K562 (cell line): Measurements from ENCODE around the gene RXRA. TPM values are rescaled to one million over a fixed set of nuclear protein-coding genes. Genes with fewer than 3 reads are reported as not detected.

Experiments
- ATAC-seq: fragments of 200-7000 bp; cut with Tn5 transposase; 3 replicates; pipeline ENCODE4 v1.9.1; 2020; ENCODE audit warnings: moderate library complexity
- BruUV-seq: library from RNA; stranded (reverse); fragments of 400-500 nt; replicated peaks from 2 replicates; lab custom pipeline; 2021; lab: Mats Ljungman, UMichigan
- CTCF ChIA-PET: fragments of 300-600 bp; formaldehyde crosslinking; extraction: SDS; loops from one replicate; lab custom pipeline; 2021; ENCODE audit warnings: low intra/inter-chr PET ratio; lab: Yijun Ruan, JAX
- POLR2A ChIA-PET: fragments of 300-600, 350-650 bp; sonication (Branson Sonifier 250); formaldehyde crosslinking; extraction: SDS; loops from one replicate; lab custom pipeline; 2021; ENCODE audit warnings: antibody characterized with exemption, inconsistent platforms; lab: Yijun Ruan, JAX
- DNase-seq, 4 experiments: peaks; one replicate each; pipeline versions ENCODE4 v3.0.0 to v3.0.0-alpha.2; 2011 to 2018; ENCODE audit warnings: low spot score in 3 of 4, mixed read lengths in 3 of 4; ENCODE audit errors: extremely low read depth in 1 of 4
- FAIRE-seq: peaks from 2 replicates; lab custom pipeline; 2011; peaks lifted over from hg19 to GRCh38; lab: Jason Lieb, UNC
- H2AFZ ChIP-seq: 2 replicates; pipeline ENCODE4 v1.6.0; 2011; ENCODE audit warnings: low read depth, low read length, control low read depth, inconsistent platforms
- H3K27ac ChIP-seq: fragments of 200-600 bp; 3 replicates; pipeline ENCODE4 v1.8.0; 2011; ENCODE audit warnings: low read depth, mild to moderate bottlenecking, control low read depth, inconsistent platforms, low read length, moderate library complexity, mixed read lengths; ENCODE audit errors: extremely low read depth
- H3K27me3 ChIP-seq, 2 experiments: fragments of 300-600 bp in 1 of 2; 2 replicates in 1 of 2; 3 replicates in 1 of 2; pipeline versions ENCODE4 v1.6.0 to v1.8.0; 2011; ENCODE audit warnings: inconsistent platforms in 2 of 2, low read length in 2 of 2, mild to moderate bottlenecking in 1 of 2, mixed read lengths in 1 of 2, moderate library complexity in 1 of 2; ENCODE audit not compliant: control insufficient read depth in 2 of 2, insufficient read depth in 2 of 2
- H3K36me3 ChIP-seq: fragments of 300-600 bp; 3 replicates; pipeline ENCODE4 v1.8.0; 2011; ENCODE audit warnings: mild to moderate bottlenecking, low read length, inconsistent platforms; ENCODE audit not compliant: control insufficient read depth, insufficient read depth
- H3K4me1 ChIP-seq, 2 experiments: fragments of 200-600 bp in 1 of 2; replicated peaks in 1 of 2; 2 replicates in 1 of 2; 3 replicates in 1 of 2; pipeline versions ENCODE4 v1.5.1 to v1.8.0; 2011; ENCODE audit warnings: inconsistent platforms in 2 of 2, low read length in 2 of 2, mild to moderate bottlenecking in 1 of 2, mixed read lengths in 1 of 2, moderate library complexity in 1 of 2; ENCODE audit not compliant: control insufficient read depth in 2 of 2, insufficient read depth in 2 of 2
- H3K4me2 ChIP-seq: 2 replicates; pipeline ENCODE4 v1.6.1; 2011; ENCODE audit warnings: low read length, control low read depth, inconsistent platforms, mixed read lengths; ENCODE audit not compliant: insufficient read depth
- H3K4me3 ChIP-seq: fragments of 200-600 bp; sonication (generic), shearing (Covaris generic); 2 replicates; pipeline ENCODE4 v1.5.1; 2016; ENCODE audit warnings: control low read depth, inconsistent platforms
- H3K79me2 ChIP-seq: fragments of 200-600 bp; 3 replicates; pipeline ENCODE4 v1.8.0; 2011; ENCODE audit warnings: low read length, inconsistent platforms; ENCODE audit not compliant: control insufficient read depth, insufficient read depth
- H3K9ac ChIP-seq, 2 experiments: 2 replicates each; pipeline versions ENCODE4 v1.6.0 to v1.6.1; 2011; ENCODE audit warnings: low read depth in 2 of 2, low read length in 2 of 2, control low read depth in 1 of 2, inconsistent platforms in 1 of 2, mild to moderate bottlenecking in 1 of 2, mixed read lengths in 1 of 2; ENCODE audit not compliant: insufficient read depth in 1 of 2
- H3K9me1 ChIP-seq: one replicate; pipeline ENCODE4 v1.6.0; 2011; ENCODE audit warnings: inconsistent platforms, mild to moderate bottlenecking, low read length, moderate library complexity; ENCODE audit not compliant: control insufficient read depth, insufficient read depth
- H3K9me3 ChIP-seq: replicated peaks from 2 replicates; pipeline ENCODE4 v1.5.1; 2011; ENCODE audit warnings: low read depth, low read length, inconsistent platforms; ENCODE audit not compliant: control insufficient read depth, insufficient read depth
- H4K20me1 ChIP-seq: replicated peaks from 2 replicates; pipeline ENCODE4 v1.6.1; 2011; ENCODE audit warnings: low read length, inconsistent platforms, mixed read lengths; ENCODE audit not compliant: control insufficient read depth, insufficient read depth
- BCOR ChIP-seq: fragments of 450-650 bp; IDR thresholded peaks from 2 replicates; pipeline ENCODE4 v1.6.1; 2016
- KHSRP ChIP-seq: fragments of 450-650 bp; IDR thresholded peaks from 2 replicates; pipeline ENCODE4 v1.6.1; 2017
- MCM7 ChIP-seq, 2 experiments: fragments of 450-650 bp; IDR thresholded peaks; 2 replicates each; pipeline ENCODE4 v1.6.1; 2016 to 2018
- PRDM10 ChIP-seq: fragments of 450-650 bp; IDR thresholded peaks from 2 replicates; pipeline ENCODE4 v1.6.1; 2018; ENCODE audit not compliant: partially characterized antibody
- RFX5 ChIP-seq: IDR thresholded peaks from 2 replicates; pipeline ENCODE4 v1.6.1; 2011; ENCODE audit warnings: low read depth, mild to moderate bottlenecking, improper control_type of control experiment, low read length
- USF1 ChIP-seq: sonication (generic); formaldehyde crosslinking; IDR thresholded peaks from 2 replicates; pipeline ENCODE4 v1.9.0; 2022; ENCODE audit warnings: mild to moderate bottlenecking, missing genetic modification reagents
- YY1 ChIP-seq, 3 experiments: IDR thresholded peaks; 2 replicates each; pipeline ENCODE4 v1.6.1; 2011; ENCODE audit warnings: low read length in 2 of 3, mild to moderate bottlenecking in 2 of 3, moderate library complexity in 2 of 3, borderline replicate concordance in 1 of 3, control low read depth in 1 of 3, low read depth in 1 of 3; ENCODE audit not compliant: insufficient read depth in 3 of 3, insufficient replicate concordance in 2 of 3, control insufficient read depth in 1 of 3, insufficient read length in 1 of 3; ENCODE audit errors: extremely low read depth in 1 of 3
- ZNF318 ChIP-seq, 2 experiments: fragments of 450-650 bp; IDR thresholded peaks; 2 replicates each; pipeline ENCODE4 v1.6.1; 2016; ENCODE audit warnings: mild to moderate bottlenecking in 2 of 2, borderline replicate concordance in 1 of 2, low read depth in 1 of 2, moderate library complexity in 1 of 2
- ZNF778 ChIP-seq: fragments of 450-650 bp; formaldehyde crosslinking; IDR thresholded peaks from 2 replicates; pipeline ENCODE4 v1.4.0; 2020; ENCODE audit warnings: mild to moderate bottlenecking, moderate library complexity
- WGBS: fragments of 100-300 bp; shearing (Covaris generic); methylation state at CpG from one replicate; pipeline ENCODE4 v1.1.6; 2016; ENCODE audit warnings: low coverage, mixed read lengths; ENCODE audit not compliant: insufficient coverage; ENCODE audit errors: missing lambda C conversion rate; 5-methylcytosine and 5-hydroxymethylcytosine counted together
- in situ Hi-C: fragments of 300-500 bp; cut with MboI; formaldehyde crosslinking; loops from 4 replicates; pipeline ENCODE4 v1.15.0; 2018; ENCODE audit warnings: inconsistent platforms, mixed read lengths
- intact Hi-C: fragments of 100-400 bp; cut with micrococcal nuclease; formaldehyde crosslinking; loops from 2 replicates; pipeline ENCODE4 v1.14.2; 2022
- polyA plus RNA-seq, 8 experiments: library from polyadenylated mRNA; depleted of rRNA in 4 of 8; stranded (reverse) in 5 of 8; unstranded in 3 of 8; fragments of >200 nt; fragmentation: Nextera tagmentation in 2 of 8; fragmentation: Illumina TruSeq in 1 of 8; extraction: Ambion mirVana in 2 of 8; extraction: Trizol in 1 of 8; gene quantifications; 2 replicates each; pipeline versions ENCODE4 v1.2.1 to v1.2.3, GENCODE V29; 2011 to 2014; ENCODE audit warnings: inconsistent platforms in 1 of 8, missing spikeins in 1 of 8
- total RNA-seq, 7 experiments: library from RNA; depleted of rRNA in 6 of 7; stranded (reverse); fragments of >200 nt in 6 of 7; fragmentation: Illumina TruSeq in 2 of 7; extraction: Trizol in 2 of 7; gene quantifications; 2 replicates each; pipeline versions ENCODE4 v1.2.1 to v1.2.3, GENCODE V29; 2011 to 2021; ENCODE audit warnings: low replicate concordance in 1 of 7

RXRA gene
- total and polyA plus RNA-seq, 9 of the 15 experiments (the other 6 are each of a cell fraction or from before 2014, with no cell fraction given): 0.35 to 23.6 (median 4.6) TPM

GRCh38 chr9:134361426-134361825 lies 35.2 kb downstream of the RXRA start:
- CTCF ChIA-PET: no interaction called here
- TF ChIP-seq YY1 (IDR thresholded peaks at IDR 0.05; ENCODE audit: borderline replicate concordance in 1 of 3, control insufficient read depth in 1 of 3, extremely low read depth in 1 of 3, insufficient read depth in 3 of 3, insufficient read length in 1 of 3, insufficient replicate concordance in 2 of 3, low read depth in 1 of 3, low read length in 2 of 3) (no peak), ZNF778 (no peak), BCOR (no peak), ZNF318 (IDR thresholded peaks at IDR 0.05; ENCODE audit: borderline replicate concordance in 1 of 2, low read depth in 1 of 2) (no peak), MCM7 (IDR thresholded peaks at IDR 0.05) (no peak), KHSRP (no peak), RFX5 (no peak), USF1 (CRISPR knock-in tag) (no peak), PRDM10 (no peak)

More at GRCh38 chr9:134361426-134361825, 35.2 kb downstream of the RXRA start:
- intact Hi-C loops: no loop called here
- Histone ChIP-seq H3K27ac (no peak overlapping the region), H3K9me1 (peaks cover 4% of the 10 kb centered on the region), H3K9ac (peak overlapping the region in 1 of 2 experiments; percentile 52; a peak in 1 of 4 replicates), H3K4me3 (no peak overlapping the region), H2AFZ (no peak overlapping the region), H3K4me1 (peaks cover 13 to 98% of the 10 kb centered on the region in 2 experiments), H3K79me2 (peaks cover 11% of the 10 kb centered on the region; the same call in 1 of the 3 replicates), H3K27me3 (no peaks in the 10 kb centered on the region), H3K36me3 (no peaks in the 10 kb centered on the region), H3K4me2 (no peak overlapping the region), H3K9me3 (no peaks in the 10 kb centered on the region), H4K20me1 (peaks cover 85% of the 10 kb centered on the region)
- POLR2A ChIA-PET: interaction anchor here (0.8 kb wide), 1 partner anchor 19 kb away, joined by 3 read pairs; no protein-coding TSS in a partner anchor
- 48% methylated on average over 15 of the region's 16 CpGs for WGBS
- ATAC-seq (no peak), DNase-seq (no peak), FAIRE-seq (peak; percentile 67)
- in situ Hi-C loops: no loop called here
- BruUV-seq: no TSS peak
